HG03354 (cell line): Measurements from ENCODE around the gene TUBB2B.
"Not testable (repeated sequence)": the region's sequence is repeated elsewhere in the genome, so short reads cannot be mapped to it uniquely, and the experiment has no call there.

ENCODE experiments used
- ATAC-seq: cut with Tn5 transposase; IDR thresholded peaks from one replicate; pipeline ENCODE4 v1.9.1; 2021; ENCODE audit warnings: mild to moderate bottlenecking; ENCODE audit not compliant: unreplicated experiment, poor library complexity, severe bottlenecking

TUBB2B gene

GRCh38 chr6:3214898-3215297 is 12.6 kb downstream of the TUBB2B start:
- ATAC-seq: no peak

GRCh38 chr6:3213334-3213695 is 14.1 kb downstream of the TUBB2B start:
- no peak for ATAC-seq

GRCh38 chr6:3212261-3212660 is 15.2 kb downstream of the TUBB2B start:
- no peak for ATAC-seq

GRCh38 chr6:3211681-3212080 is 15.8 kb downstream of the TUBB2B start:
- ATAC-seq: no peak

- no peak for ATAC-seq
These were observed 17.3 kb downstream of the TUBB2B start for GRCh38 chr6:3210024-3210610.

- ATAC-seq: peak; percentile 48
These were observed 18.1 kb downstream of the TUBB2B start for GRCh38 chr6:3209114-3210023.

GRCh38 chr6:3208775-3209113 is 18.7 kb downstream of the TUBB2B start:
- ATAC-seq: no peak

- no peak for ATAC-seq
These were observed 19.2 kb downstream of the TUBB2B start for GRCh38 chr6:3208098-3208774.

- ATAC-seq: no peak
These were observed 21.0 kb downstream of the TUBB2B start for GRCh38 chr6:3206339-3207015.

- ATAC-seq: no peak
These were observed 21.5 kb downstream of the TUBB2B start for GRCh38 chr6:3205913-3206312.

GRCh38 chr6:3204921-3205320 is 22.5 kb downstream of the TUBB2B start:
- no peak for ATAC-seq

- ATAC-seq: no peak
These were observed 24.3 kb downstream of the TUBB2B start for GRCh38 chr6:3202999-3203696.

- no peak for ATAC-seq
These were observed 26.1 kb downstream of the TUBB2B start for GRCh38 chr6:3201388-3201787.

GRCh38 chr6:3200682-3201081 is 26.8 kb downstream of the TUBB2B start:
- no peak for ATAC-seq

- ATAC-seq: no peak
These were observed 28.1 kb downstream of the TUBB2B start for GRCh38 chr6:3199382-3199781.

- ATAC-seq: not testable (repeated sequence)
These were observed 29.7 kb downstream of the TUBB2B start for GRCh38 chr6:3197734-3198133.

- ATAC-seq: no peak
These were observed 30.7 kb downstream of the TUBB2B start for GRCh38 chr6:3196770-3197169.

- no peak for ATAC-seq
These were observed 31.6 kb downstream of the TUBB2B start for GRCh38 chr6:3195695-3196497.

GRCh38 chr6:3195420-3195694 is 32.1 kb downstream of the TUBB2B start:
- no peak for ATAC-seq
